Activated CD4-positive, CD25-positive, alpha-beta regulatory T cell treated with anti-CD3 and anti-CD28 coated beads, Interleukin-2, amount 50 U/mL, for 72 hours (primary cell): ENCODE data around the gene ATXN10.
"Not testable (repeated sequence)": the region's sequence is repeated elsewhere in the genome, so short reads cannot be mapped to it uniquely, and the experiment has no call there.

ENCODE experiments used
- DNase-seq: peaks from one replicate; pipeline ENCODE4 v3.0.0; 2021

The ATXN10 gene

DNA sequence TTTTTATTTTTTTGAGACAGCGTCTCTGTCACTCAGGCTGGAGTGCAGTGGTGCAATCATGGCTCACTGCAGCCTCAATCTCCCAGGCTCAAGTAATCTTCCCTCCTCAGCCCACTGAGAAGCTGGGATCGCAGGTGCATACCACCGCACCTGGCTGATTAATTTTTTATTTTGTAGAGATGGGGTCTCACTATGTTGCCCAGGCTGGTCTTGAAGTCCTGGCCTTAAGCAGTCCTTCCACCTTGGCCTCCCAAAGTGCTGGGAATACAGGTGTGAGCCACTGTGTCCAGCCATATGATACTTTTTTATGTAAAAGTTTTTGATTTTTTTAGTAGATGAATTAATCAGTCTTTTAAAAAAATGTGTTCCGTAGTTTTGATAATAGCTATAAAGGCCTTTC lies 42.8 kb downstream of the ATXN10 start:
- DNase-seq = not testable (repeated sequence)

DNA sequence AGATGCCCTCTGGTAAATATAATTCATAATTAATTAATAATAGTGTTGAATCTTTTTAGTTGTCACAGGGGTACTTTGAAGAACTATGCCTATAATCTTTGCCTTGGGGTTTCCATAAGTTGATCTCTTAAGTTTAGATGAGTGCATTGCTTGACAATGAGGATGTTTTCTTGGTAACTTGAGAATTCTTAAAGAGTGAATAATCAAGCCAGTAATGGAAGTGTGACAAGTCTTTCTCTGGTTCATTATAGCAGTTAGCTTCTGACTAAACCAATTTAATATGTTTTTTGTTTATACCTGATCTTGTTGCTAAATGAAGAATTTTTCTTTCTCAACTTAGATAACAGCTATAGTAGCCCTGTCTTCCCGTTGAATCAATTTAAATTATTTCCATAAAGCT lies 46.2 kb downstream of the ATXN10 start:
- no peak for DNase-seq

GRCh38 chr22:45718391-45718790 lies 46.8 kb downstream of the ATXN10 start:
- no peak for DNase-seq

DNA sequence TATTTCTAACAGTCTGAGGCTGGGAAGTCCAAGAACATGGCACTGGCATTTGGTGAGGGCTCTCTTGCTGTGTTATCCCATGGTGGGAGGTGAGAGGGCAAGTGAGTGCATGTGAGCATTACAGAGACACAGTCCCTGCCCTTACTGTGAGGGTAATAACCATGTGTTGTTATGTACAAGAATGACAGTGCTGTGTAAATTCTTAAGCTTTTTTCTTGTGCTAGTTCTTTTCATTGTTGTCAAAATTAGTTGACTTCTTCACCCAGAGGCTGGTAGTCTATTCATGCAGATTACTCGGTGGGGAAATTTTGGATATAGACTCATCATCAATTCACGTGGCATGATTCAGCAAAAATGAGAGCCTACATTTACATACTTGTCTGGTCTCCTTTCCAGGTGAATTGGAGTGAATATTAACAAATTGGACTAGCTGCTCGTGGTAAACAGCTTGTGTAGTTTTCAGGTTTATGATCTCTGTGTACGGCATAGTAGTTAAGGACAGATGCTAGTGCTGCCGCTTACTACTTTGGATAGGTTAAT lies 49.3 kb downstream of the ATXN10 start:
- DNase-seq = no peak

DNA sequence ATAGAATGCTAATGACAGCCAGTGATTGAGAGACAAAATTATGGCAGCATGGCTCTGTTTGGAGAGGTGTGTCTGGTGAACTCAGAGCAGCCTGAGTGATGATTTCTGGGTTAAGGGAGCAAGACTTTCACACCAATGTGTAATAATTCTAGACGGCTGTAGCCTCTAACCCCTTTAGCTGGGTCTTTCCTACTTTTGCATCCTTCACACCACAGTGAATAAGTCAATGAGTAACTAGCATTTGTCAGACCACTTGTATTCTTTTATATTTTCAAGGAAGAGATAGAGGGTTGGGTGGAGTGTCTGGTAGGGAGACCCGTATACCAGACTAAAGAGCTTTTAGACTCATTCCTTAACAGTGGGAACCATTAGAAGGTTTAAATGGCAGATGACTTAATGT lies 50.4 kb downstream of the ATXN10 start:
- no peak for DNase-seq

- DNase-seq = no peak
Observed at GRCh38 chr22:45726081-45726480, 54.4 kb downstream of the ATXN10 start.

DNA sequence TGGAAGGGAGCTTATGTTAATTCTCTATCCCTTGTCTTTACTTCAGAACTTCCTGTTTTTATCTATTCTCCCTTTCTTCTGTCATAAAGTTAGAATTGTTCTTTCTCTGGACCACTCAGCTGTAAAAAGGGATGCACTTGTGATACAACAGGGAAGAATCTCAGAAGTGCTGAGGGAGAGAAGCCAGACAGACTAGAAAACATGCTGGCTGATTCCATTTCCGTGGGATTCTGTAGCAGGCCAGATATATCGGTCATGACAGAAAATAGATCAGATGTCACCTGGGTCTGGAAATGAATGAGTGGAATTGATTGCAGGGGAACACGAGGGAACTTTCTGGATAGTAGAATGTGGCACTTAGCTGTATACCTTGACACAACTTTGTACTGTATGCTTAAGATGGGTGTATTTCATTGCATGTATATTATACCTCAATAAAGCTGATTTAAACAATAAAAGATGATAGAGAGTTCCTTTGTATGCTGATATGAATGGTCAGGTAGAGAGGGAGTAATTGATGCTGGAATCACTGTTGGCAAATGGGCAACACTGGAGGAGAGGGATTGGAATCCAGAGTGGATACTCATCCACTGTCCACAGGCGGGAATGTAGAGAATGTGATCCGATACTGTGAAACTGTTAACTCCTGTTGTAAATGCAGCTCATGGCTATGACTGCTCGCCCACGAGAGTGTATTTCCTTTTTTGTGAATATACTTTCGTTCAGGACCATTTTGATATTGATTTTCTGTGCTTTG lies 59.6 kb downstream of the ATXN10 start:
- no peak for DNase-seq

DNA sequence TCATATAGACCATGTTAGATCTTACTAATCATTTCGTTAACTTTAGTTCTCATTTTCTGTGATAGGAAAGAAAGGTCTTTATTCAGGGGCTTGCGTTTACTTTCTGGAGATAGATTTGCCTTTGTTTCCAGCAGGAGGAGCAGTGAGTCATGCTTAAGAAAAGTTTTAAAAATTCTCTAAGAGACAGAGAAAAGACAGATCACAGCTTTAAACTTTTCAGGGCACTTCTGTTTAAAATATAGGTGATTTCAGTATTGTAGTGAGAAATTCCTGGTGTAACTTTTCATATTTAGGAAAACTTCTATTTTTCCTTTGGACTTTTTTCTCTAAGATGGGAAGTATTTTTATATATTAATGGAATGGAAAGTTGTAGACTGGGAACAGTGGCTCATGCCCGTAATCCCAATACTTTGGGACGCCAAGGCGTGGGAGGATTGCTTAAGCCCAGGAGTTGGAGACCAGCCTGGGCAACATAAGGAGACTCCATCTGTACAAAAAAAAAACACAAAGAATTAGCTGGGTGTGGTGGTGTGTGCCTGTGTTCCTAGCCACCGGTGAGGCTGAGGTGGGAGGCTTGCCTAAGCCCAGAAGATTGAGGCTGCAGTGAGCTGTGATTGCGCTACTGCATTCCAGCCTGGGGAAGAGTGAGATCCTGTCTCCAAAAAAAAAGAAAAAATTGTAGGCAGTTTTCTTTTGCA lies 60.3 kb downstream of the ATXN10 start:
- no peak for DNase-seq

- DNase-seq = no peak
Observed at GRCh38 chr22:45735273-45735672, 63.6 kb downstream of the ATXN10 start.

GRCh38 chr22:45738206-45738605 lies 66.6 kb downstream of the ATXN10 start:
- no peak for DNase-seq

DNA sequence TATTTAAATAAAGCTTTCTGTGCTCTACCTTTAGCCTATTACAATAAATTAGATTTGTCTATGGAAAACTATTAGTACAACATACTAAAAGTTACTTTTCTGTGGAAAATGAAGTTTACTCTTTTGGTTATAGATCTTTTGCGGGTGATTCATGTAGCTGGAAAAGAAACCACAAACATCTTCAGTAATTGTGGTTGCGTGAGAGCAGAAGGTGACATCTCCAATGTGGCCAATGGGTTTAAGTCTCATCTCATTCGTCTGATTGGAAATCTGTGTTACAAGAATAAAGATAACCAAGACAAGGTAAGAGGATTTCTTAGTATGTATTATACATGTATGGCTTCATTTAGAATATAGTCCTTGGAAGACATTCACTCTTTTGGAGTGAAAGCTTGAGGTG lies 68.6 kb downstream of the ATXN10 start:
- no peak for DNase-seq

- DNase-seq = no peak
Observed at GRCh38 chr22:45742866-45743450, 71.3 kb downstream of the ATXN10 start.

GRCh38 chr22:45743687-45744086 lies 72.1 kb downstream of the ATXN10 start:
- no peak for DNase-seq

DNA sequence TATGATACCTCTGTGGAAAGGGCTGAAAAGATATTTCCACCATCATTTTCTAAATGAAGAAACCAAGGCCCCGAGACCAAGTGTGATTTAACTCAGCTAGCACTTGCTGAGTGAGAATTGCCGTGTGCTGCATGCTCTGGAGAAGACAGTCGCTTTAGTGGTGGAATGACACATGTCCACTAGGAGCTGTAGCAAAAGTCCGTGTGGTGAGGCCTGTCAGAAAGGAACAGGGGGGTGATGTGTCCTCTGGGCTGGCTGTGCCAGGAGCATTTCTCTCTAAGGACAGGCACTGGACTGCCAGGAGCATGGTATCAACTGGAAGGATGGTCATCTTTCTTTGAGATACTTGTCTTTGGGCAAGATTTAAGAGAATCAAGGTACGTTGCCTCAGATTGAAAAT lies 72.8 kb downstream of the ATXN10 start:
- no peak for DNase-seq

DNA sequence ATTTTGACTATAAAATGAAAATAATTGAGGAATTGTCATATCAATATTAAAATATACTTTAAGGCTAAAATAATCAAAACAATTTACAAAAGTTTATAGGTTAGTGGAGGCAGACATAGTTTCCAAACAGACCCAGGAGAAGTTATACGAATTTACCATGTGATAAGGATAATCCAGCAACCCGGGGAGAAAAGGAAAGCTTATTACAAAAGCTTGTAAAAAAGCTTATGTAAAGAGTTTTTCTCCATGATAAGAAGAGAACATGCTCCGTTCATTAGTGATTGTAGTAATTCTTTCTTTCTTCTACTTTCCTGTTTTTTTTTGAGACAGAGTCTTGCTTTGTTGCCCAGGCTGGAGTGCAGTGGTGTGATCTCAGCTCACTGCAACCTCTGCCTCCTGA lies 79.0 kb downstream of the ATXN10 start:
- DNase-seq = no peak

- DNase-seq = no peak
Observed at GRCh38 chr22:45752036-45752435, 80.4 kb downstream of the ATXN10 start.

DNA sequence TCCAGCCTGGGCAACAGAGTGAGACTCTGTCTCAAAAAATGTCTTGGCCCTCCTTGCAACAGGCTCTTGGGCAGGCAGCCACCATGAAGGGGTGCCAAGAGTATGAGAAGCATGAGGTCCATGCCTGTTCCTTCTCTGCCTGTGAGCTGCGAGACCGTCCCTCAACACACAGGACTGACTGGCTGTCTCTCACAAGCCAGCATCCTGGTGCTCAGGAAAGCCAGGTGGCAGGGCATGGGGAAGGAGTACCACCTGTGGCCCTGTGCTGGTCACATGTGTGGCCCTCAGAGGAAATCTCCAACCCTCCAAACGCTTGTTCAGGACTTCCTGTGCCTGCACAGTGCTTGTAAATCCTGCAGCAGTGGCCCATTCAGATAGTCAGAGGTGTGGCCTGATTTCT lies 83.2 kb downstream of the ATXN10 start:
- DNase-seq = no peak

- no peak for DNase-seq
Observed at GRCh38 chr22:45756558-45756957, 84.9 kb downstream of the ATXN10 start.

DNA sequence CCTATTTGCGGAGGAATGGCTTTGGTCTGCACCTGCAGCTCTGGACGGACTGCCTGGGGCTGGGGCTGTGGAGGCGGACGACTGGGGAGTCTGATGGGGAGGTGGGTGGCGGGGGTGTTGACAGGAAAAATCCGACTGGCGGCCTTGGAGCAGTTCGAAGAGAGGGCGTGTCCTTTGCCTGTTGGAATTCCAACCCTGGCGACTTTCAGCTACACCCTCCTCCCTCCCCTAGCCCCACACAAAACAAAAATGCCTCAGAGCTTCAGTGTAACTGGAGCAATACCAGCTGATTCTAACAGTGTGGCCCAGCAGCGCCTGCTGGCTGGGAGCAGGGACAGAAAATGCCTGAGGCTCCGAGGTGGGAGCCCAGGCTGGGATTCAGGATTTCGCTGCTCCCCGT lies 85.4 kb downstream of the ATXN10 start:
- DNase-seq = no peak

- DNase-seq = no peak
Observed at GRCh38 chr22:45757936-45758335, 86.3 kb downstream of the ATXN10 start.

DNA sequence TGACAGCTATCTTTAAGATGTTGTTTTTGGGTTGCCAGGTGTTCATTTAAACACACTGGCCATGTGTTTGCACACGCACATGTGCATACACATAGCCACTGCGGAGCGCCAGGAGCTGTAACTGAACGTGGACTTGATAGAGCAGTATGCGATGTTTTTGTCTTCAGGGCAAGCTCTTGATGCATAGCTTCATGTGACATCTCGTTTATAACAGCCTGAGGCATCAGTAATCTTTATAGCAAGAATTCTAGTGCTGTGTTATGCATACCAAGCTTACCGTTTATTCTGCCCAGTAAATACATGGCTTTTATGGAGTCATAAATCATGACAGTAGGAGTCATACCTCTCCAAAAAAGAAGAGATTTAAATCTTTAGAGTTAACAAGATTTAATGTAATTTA lies 87.0 kb downstream of the ATXN10 start:
- no peak for DNase-seq

GRCh38 chr22:45760682-45761081 lies 89.0 kb downstream of the ATXN10 start:
- no peak for DNase-seq

GRCh38 chr22:45762545-45763235 lies 91.1 kb downstream of the ATXN10 start:
- DNase-seq = no peak
